C4-2B (cell line): ENCODE results near the gene HAPLN1.

ENCODE experiments used
- CTCF ChIP-seq: fragments of 450-650 bp; conservative IDR thresholded peaks from 2 replicates; pipeline ENCODE4 v1.5.1; 2017; ENCODE audit warnings: mild to moderate bottlenecking
- ZFX ChIP-seq: fragments of 450-650 bp; IDR thresholded peaks from 2 replicates; pipeline ENCODE4 v1.6.1; 2017

GRCh38 chr5:83745816-83746215 lies 25.2 kb upstream of the HAPLN1 start:
- TF ChIP-seq CTCF (no peak), ZFX (no peak)
